Thyroid gland (tissue), 4 donors: Measurements from ENCODE around the gene BGLAP.

Experiments
- CTCF ChIP-seq, 6 experiments: fragments of 200-600 bp in 3 of 6; fragments of 450-650 bp in 3 of 6; sonication (generic) in 3 of 6; IDR thresholded peaks; one replicate each; pipeline ENCODE4 v1.5.1; 2016 to 2019; ENCODE audit warnings: antibody characterized with exemption in 6 of 6, mild to moderate bottlenecking in 2 of 6, inconsistent platforms in 1 of 6, moderate library complexity in 1 of 6
- POLR2A ChIP-seq, 2 donors: fragments of 450-650 bp; IDR thresholded peaks; one replicate each; pipeline ENCODE4 v1.6.1; 2017; ENCODE audit warnings: antibody characterized with exemption in 2 of 2, mild to moderate bottlenecking in 2 of 2, moderate library complexity in 1 of 2

DNA sequence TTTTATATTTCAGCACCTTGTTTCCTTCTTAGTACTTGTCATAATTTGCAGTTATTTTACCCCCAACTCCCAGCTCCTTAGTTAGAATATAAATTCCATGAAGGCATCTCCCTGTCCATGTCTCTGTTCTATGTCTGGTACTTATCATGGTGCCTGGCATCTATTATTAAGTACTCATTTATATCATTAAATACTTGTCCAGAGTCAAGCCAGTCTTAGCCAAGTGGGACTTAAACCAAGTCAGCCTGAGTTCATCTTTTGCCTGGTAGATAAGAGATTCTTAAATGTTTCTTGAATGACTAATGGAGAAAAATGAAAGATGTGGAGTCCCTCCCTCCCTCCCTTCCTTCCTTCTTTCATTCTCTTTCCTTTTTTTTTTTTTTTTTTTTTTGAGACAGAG is 38.7 kb upstream of the BGLAP start:
- TF ChIP-seq POLR2A (IDR thresholded peaks at IDR 0.05) (no peak), CTCF (IDR thresholded peaks at IDR 0.05) (no peak)
